HG03442 (cell line): ENCODE measurements around the gene SPINT2.
"Not testable (repeated sequence)": the region's sequence is repeated elsewhere in the genome, so short reads cannot be mapped to it uniquely, and the experiment has no call there.

Experiments
- ATAC-seq: cut with Tn5 transposase; IDR thresholded peaks from one replicate; pipeline ENCODE4 v1.9.1; 2021; ENCODE audit warnings: mild to moderate bottlenecking, moderate library complexity; ENCODE audit not compliant: unreplicated experiment

SPINT2 gene

DNA sequence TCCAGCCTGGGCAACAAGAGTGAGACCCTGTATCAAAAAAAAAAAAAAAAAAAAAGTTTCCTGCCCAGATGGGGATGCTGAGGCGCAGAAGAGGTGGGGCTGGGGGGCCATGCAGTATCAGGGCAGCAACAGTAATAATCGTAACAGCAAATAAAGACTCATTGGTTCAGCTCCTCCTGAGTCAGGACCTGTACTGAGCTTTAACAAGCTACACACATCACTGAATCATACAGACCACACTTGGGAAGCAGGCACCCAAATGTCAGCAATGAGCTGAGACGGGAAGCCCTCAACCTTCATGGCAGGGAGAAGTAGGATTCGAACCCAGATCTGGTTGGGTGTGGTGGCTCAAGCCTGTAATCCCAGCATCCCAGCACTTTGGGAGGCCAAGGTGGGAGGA, 29.8 kb upstream of the SPINT2 start:
- ATAC-seq = no peak

DNA sequence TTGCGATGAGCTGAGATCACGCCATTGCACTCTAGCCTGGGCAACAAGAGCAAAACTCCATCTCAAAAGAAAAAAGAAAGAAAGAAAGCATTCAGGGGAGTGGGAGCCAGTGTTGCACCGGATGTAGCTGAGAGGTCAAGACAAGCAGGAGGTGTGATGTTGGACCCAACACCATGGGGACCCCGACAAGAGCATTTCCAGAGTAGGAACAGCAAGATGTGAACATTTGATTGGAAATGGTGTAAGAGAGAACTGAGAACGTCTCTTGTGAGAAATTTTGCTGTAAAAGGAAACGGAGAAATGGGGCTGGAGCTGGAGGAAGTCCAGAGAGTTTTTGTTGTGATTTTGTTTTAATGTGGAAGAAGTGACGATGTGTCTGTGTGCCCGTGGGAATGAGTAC, 24.6 kb upstream of the SPINT2 start:
- no peak for ATAC-seq

DNA sequence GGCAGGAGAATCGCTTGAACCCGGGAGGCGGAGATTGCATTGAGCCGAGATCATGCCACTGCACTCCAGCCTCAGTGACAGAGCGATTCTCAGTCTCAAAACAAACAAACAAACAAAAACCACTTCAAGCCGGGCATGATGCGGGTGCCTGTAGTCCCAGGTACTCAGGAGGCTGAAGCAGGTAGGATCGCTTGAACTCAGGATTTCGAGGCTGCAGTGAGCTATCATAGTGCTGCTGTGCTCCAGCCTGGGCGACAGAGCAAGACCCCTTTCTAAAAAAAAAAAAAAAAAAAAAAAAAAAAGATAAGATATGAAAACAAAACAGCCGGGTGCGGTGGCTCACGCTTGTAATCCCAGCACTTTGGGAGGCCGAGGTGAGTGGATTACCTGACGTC, 21.1 kb upstream of the SPINT2 start:
- no peak for ATAC-seq

DNA sequence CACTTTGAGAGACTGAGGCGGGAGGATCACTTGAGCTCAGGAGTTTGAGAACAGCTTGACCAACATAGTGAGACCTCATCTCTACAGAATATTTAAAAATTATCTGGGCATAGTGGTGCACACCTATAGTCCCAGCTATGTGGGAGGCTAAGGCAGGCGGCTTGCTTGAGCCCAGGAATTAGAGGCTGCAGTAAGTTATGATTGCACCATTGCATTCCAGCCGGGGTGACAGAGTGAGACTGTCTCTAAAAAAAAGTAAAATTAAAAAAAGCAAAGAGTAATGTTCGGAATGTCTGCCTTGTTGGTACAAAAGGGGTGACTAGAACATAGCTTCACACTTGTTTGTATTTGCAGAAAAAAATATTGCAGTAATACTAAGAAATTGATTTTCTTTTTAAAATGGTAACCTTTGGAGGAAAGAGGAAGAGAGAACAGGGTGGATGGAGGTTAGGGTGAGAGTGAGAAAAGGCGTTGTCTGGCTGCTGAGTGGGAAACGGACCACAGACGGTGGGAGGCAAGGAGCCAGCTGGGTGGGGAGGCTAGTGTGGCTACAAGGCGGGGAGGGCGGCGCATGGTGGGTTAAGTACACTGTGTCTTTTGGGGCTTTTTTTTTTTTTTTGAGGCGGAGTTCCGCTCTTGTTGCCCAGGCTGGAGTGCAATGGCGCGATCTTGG, 18.4 kb upstream of the SPINT2 start:
- no peak for ATAC-seq

DNA sequence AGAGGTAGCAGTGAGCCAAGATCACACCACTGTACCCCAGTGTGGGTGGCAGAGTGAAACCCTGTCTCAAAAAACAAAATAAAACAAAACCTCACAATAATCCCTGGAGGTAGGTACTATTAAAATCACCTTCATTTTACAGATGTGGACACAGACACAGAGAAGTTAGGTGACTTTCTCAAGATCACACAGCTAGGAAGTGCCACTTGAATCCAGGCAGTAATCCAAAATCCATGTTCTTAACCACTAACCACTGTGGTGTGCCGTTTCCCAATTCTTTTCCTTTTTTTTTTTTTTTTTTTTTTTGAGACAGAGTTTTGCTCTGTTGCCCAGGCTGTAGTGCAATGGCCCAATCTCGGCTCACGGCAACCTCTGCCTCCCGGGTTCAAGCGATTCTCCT, 17.2 kb upstream of the SPINT2 start:
- no peak for ATAC-seq

DNA sequence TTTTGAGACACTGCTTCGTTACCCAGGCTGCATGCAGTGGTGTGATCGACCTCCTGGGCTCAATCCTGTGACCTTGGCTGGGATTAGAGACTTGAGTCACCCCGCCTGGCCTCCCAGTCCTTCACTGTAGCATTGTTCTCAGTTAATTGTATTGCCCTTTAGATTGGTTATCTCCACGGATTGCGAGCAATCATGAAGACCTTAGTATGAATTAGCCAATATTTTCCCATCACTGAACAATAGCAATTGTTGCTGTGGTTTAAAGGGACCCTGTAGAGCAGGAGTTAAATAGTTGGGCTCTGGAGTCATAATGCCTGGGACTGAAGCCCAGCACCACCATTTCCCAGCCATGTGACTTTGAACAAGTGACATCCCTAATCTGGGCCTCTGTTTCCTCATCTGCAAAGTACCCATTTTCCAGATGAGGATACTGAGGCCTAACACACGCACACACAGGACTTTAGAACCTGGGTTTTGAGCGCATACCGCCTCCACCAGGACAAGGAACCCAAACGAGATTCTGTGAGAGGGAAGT, 16.6 kb upstream of the SPINT2 start:
- no peak for ATAC-seq

DNA sequence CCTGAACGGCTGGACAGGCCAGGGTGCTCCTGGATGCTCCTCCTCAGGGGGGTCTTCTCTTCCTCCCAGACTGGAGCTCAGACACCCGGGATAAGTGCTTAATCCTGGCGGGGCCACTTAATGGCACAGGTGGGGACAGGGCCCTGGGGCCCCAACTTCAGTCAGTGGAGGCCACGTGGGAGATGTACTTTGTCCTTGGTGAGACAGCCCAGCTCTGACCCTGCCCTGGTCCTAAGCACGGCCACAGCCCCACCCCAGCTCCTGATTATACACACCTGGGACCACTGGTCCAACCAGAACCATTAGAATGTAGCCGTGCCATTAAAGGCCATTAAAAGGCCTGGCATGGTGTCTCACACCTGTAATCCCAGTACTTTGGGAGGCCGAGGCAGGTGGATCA, 16.0 kb upstream of the SPINT2 start:
- no peak for ATAC-seq

DNA sequence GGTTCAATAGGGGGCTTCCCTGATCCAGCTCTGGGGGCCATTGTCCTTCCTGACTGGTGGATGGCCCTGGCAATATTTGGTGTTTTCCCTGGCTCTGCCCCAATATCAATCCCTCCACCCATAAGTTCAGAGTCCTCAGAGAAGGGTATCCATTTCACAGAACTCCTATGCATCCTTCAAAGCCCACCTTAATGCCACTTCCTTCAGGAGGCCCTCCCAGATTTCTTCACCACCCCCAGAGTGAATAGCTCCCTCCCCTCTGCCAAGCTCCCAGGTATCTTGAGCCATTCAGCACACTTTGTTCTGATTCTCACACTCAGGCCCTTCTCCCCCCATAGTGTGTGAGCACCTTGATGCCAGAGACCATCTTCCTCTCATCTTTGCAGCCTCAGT, 13.9 kb upstream of the SPINT2 start:
- no peak for ATAC-seq

DNA sequence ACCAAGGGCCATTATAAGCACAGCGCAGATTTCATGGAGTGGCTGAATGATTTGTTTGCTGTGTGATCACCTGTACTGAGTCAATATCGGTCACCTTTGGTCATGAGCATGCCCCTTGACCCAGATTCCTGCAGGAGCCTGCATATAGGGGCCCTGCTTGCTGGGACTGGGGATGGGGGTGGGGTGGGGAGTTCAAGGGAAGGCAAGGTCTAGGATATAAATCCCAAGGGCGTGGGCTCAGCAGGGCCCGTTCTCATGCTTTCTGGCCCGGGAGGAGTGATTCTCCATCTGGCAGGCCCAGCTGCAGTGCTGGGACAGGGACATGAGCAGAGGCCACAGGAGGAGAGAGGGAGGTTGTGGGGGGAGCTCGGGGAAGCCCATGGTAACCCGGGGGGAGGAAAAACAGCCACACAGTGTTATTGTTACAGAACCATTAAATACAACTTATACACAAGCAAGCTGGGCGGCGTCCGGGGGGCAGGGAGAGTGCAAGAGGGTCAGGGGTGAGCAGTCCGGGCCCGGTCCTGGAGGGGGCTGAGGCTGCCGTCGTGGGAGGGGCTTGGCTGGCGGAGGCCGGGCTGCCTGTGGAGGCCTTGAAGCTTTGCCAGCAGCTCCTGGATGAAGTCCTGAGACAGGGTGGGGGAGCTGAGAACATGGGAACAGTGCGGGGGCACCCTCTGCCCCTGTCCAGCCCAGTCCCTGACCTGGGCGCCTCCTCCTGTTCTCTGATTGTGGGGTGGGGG, 13.4 kb upstream of the SPINT2 start:
- no peak for ATAC-seq

DNA sequence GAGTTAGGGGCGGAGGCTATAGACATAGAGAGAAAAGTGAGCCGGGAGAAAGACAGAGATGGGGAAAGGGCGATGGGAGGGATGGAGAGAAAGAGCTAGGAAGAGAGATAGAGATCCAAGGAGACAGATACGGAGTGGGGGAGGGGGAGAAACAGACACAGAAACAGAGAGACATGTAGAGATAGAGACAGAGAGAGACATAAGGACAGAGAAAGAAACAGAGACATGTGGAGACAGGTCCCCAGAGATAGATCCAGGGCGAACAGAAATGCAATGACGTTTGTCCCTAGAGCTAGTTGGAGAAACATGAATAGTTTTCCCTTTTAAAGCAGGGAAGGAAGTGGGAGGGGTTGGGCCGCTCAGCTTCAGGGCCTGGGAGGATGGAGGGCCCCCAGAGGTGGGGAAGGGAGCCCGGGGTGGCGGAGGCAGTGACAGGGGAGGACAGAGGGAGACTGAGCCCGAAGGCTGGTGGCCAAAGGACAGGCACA, 12.8 kb upstream of the SPINT2 start:
- no peak for ATAC-seq

DNA sequence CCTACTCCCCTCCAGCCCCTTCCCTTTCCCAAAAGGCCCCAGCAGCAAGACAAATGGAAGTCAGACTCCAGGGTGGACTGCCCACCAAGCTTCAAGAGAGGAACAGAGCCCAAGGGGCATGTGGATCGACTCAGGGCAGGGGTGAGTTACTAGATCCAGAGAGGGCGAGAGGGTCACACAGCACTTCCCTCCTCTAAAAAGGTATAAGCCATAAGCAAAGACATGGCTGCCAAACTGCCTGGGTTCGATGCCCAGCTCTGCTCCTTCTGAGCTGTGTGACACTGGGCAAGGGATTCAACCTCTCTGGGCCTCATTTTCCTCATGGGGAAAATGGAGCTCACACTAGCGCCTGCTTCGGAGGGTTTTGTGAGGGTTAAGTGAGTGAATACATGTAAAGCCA, 12.0 kb upstream of the SPINT2 start:
- ATAC-seq = no peak

DNA sequence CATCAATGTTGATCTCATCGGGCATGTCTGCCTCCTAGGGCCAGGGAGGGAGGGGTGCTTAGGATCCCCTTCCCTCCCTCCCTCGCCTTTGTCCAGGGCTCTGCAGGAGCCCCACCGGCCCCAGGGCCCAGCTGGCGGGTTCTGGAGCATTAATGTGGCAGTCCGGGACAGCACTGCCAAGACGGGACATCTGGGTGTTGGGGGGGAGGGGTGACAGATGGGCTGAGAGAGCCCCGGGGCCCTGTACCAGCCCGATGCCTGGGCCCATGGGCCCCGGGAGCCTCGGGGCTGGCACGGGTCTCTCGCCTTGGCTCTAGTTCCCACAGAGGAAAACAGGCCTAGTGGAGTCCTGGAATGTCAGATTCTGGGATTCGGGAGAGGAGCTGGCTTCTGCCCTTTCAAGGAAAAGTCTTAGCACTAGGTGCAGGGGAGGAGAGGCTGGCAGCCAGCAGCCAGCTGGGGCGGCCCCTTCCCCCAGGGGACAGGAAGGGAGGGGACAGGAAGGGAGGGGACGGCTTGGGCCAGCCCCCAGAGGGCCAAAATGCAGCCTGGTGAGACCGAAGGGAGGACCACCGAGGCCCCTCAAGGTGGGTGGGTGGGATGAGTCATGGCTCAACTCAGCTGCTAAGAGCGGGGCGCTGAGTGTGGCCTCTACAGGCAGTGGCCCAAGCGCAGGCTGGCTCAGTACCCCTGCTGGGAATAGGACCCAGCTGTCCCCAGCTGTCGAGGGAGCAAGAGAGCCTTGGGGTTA, 11.3 kb upstream of the SPINT2 start:
- ATAC-seq = no peak

DNA sequence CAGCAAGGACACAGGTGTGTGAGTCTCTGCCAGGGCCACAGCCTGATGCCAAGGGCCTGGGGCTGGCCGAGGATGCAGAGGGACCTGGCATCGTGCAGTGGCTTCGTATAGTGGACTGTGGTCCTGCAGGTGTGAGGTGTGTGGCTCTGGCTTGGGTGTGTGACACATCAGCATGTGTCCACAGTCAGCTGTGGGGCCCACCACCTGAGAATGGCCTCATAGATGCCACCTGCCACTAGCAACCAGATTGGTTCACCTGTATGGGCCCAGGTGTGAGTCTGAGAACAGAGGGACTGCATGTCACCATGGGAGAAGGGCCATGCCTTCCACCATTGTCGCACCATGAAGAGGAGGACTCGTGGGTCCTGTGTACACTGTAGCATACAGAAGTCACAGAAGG, 10.6 kb upstream of the SPINT2 start:
- no peak for ATAC-seq

DNA sequence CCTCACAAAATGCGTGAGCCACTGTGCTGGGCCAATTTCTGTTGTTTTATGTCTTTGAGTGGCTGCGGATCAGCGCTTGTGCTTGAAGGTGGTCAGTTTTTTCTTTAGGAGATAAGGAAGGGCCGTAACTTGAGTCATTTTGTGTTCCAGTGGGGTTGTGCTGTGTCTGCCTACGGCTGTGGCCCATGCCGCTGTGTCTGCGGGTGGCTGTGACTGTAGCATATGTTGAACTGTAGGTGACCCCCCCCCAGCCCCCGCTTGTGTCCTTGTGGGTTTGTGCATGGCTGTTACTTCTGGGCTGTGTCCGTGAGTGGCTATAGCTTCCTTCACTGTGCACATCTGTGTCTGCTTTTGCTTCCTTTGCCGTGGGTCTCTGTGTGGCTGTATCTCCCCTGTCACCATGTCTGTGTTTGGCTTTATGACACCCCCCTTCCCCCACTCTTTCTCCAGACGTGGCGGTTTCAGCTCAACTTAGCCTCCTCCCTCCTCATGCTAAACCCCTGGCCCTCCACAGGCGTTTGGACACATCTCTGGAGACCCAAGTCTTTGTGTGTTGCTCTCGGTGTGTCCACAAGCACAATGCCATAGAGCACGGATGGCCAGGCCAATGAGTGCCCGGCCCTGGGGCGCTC, 8.9 kb upstream of the SPINT2 start:
- ATAC-seq = no peak

DNA sequence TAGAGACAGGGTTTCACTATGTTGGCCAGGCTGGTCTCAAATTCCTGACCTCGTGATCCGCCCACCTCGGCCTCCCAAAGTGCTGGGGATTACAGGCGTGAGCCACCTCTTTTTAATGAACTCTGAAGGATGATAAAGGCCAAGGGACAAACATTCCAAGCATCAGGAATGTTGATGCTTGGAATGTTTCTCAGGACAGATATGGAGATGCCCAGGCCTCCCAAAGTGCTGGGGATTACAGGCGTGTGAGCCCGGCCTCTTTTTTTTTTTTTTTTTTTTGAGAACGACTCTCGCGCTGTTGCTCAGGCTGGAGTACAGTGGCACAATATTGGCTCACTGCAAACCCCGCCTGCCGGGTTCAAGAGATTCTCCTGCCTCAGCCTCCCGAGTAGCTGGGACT, 2.4 kb upstream of the SPINT2 start:
- ATAC-seq = not testable (repeated sequence)

DNA sequence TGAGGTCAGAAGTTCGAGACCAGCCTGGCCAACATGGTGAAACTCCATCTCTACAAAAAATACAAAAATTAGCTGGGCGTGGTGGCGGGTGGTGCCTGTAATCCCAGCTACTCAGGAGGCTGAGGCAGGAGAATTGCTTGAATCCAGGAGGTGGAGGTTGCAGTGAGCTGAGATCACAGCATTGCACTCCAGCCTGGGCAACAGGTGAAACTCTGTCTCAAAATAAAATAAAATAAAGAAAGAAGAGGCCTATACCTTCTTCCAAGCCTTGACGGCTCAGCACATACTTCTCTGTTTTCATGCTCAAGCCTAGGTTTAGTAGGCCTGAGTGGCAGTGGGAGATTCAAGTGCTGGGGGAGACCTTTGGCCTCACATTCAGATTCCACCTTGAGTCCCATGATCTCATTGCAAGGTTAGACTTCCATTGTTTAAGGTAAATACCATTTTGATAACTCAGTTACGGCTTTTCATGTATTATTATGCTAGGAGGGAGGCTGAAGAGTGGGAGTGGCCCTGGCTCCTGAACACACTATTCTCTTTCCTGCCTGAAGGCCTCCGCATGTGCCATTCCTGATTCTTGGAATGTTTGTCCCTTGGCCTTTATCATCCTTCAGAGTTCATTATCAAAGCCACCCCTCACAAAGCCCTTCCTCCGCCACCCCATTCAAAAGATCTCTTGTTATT, 1.6 kb upstream of the SPINT2 start:
- no peak for ATAC-seq

DNA sequence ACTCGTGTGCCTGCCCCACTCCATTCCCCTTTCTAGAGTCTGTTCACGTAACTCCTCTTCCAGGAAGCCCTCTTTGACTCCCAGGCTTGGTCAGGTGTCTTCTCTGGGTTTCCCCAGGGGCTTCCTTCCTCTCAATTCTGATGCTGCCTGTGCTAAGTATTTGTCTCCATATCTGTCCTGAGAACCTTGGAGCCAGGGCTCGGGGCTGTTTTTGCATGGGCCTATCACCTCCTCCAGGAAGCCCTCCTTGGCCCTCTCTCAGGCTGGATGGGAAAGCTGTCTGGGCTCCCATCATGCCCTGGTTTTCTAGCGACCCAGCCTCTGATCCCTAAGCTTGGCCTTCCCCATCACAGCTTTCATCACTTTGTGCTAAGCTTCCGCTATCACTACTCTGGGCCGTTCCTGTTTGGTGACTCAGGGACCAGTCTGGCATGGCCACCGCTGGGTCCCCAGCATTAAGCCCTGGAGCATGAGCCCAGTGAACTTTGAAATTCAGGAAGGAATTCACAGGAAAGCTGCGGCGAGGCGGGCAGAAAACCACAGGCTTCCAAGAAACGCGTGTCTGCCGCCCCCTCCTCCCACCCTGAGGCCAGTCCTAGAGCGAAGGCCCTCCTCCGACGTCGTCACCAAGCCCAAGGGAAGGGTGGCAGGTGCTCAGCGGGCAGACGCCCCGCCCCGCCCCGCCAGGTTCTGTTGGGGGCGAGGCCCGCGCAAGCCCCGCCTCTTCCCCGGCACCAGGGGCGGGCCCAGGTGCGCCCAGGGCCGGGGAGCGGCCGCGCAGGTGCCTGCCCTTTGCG, 486 bp upstream of the SPINT2 start:
- ATAC-seq = no peak

DNA sequence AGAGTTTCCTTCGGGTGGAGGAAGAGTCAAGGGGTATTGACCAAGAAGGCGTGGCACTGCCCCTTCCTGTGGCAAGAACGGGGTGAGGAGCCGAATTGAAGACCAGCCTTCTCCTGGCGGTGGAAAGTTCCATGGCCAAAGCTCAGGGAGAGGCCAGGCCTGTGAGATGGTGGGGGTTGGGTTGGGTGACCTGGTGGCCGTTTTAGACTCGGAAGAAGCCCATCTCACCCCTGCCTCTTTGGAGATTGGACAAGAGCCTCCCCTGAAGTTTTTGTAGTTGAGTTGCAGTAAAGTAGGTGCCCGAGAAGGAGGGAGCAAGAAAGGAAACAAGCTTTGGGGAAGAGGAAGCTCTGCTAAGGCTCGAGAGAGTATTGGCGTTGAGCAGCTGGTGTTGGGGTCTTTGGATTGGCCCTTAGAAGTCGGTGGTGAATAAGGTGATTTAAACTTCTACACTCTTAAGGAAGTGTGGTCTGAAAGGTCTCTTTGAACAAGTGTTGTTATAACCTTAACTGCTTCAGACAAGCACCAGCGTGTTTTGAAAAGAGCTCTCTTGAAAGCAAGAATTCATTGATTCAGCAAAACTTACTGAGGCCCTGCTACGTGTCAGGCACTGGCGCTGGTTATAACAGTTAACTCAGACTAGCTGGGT, 964 bp downstream of the SPINT2 start:
- ATAC-seq = no peak

DNA sequence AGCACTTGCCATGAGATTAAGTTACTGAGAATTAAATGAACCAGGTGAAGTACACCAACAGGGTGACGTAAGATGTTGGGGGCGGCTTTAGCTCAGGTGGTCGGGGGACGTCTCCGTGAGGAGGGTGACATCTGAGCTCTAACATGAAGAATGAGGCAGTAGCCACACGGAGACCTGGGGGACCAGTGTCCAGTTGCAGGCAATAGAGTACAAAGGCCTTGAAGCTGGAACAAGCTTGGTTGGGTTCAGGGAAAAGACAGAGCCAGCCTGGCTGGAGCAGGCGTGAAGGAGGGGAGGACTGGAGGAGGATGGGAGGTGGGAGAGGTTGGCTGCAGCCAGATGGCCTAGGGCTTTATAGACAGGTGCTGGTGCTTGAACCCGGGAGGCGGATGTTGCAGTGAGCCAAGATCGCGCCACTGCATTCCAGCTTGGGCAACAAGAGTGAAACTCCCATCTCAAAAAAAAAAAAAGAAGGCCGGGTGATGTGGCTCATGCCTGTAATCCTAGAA, 1.6 kb downstream of the SPINT2 start:
- ATAC-seq = no peak
